ENCODE data around the gene SDC4. TPM values are rescaled to one million over a fixed set of nuclear protein-coding genes. Genes with fewer than 3 reads are reported as not detected.

The SDC4 gene
- total and polyA plus RNA-seq, 9 of the 15 experiments (the other 6 are each of a cell fraction or from before 2014, with no cell fraction given) = 2.1 to 10.7 (median 6.3) TPM

- TF ChIP-seq NCOR1 (IDR thresholded peaks at IDR 0.05) = no peak
- TF ChIP-seq ZNF224 (CRISPR knock-in tag; IDR thresholded peaks at IDR 0.05) = no peak
- peak; percentile 68; the same call in 1 of the 2 replicates for TF ChIP-seq RB1 (IDR thresholded peaks at IDR 0.05; ENCODE audit: low read depth)
- TF ChIP-seq RFX5 (IDR thresholded peaks at IDR 0.05; ENCODE audit: low read depth, low read length) = no peak
- no peak for TF ChIP-seq GABPB2 (CRISPR knock-in tag; conservative IDR thresholded peaks at IDR 0.05)
- TF ChIP-seq RCOR1 (IDR thresholded peaks at IDR 0.05; ENCODE audit: borderline replicate concordance in 1 of 2, low read depth in 2 of 2, low read length in 2 of 2) = no peak; a peak in 1 of 4 replicates
- peak; percentile 99 for TF ChIP-seq ATF7 (IDR thresholded peaks at IDR 0.05)
- no peak for TF ChIP-seq MAFF (IDR thresholded peaks at IDR 0.05; ENCODE audit: low read length)
- no peak for TF ChIP-seq OTX1 (CRISPR knock-in tag; IDR thresholded peaks at IDR 0.05)
- TF ChIP-seq DMBX1 (CRISPR knock-in tag; IDR thresholded peaks at IDR 0.05; ENCODE audit: borderline replicate concordance) = no peak
- TF ChIP-seq CREB3 (tag; conservative IDR thresholded peaks at IDR 0.05; ENCODE audit: low read depth) = no peak
- TF ChIP-seq ZNF324 (CRISPR knock-in tag; IDR thresholded peaks at IDR 0.05) = no peak
- TF ChIP-seq ETV6 (IDR thresholded peaks at IDR 0.05; ENCODE audit: borderline replicate concordance in 1 of 2, low read depth in 2 of 2, low read length in 1 of 2) = no peak
- no peak for TF ChIP-seq ETV6 (CRISPR knock-in tag; IDR thresholded peaks at IDR 0.05; ENCODE audit: borderline replicate concordance)
- peak; percentile 80 to 81 for TF ChIP-seq RAD21 (CRISPR knock-in tag; conservative IDR thresholded peaks at IDR 0.05 in 1 of 2, IDR thresholded peaks at IDR 0.05 in 1 of 2)
- no peak for TF ChIP-seq E2F3 (CRISPR knock-in tag; IDR thresholded peaks at IDR 0.05)
- no peak for TF ChIP-seq ZNF277 (CRISPR knock-in tag; IDR thresholded peaks at IDR 0.05; ENCODE audit: borderline replicate concordance)
- TF ChIP-seq NR4A1 (CRISPR knock-in tag; IDR thresholded peaks at IDR 0.05) = peak; percentile 17; the same call in 1 of the 2 replicates
- TF ChIP-seq NR4A1 (tag; IDR thresholded peaks at IDR 0.05) = no peak
- TF ChIP-seq CHCHD3 (CRISPR knock-in tag; IDR thresholded peaks at IDR 0.05) = no peak
- TF ChIP-seq BRD9 (IDR thresholded peaks at IDR 0.05; ENCODE audit: low read depth, partially characterized antibody) = peak; percentile 31
- TF ChIP-seq KDM1A (IDR thresholded peaks at IDR 0.05) = no peak
- 0 out of 4 replicates have a peak, but pooled peaks of 1 of the 2 experiments have one; percentile 53 for TF ChIP-seq UBTF (IDR thresholded peaks at IDR 0.05; ENCODE audit: borderline replicate concordance in 1 of 2, low read depth in 2 of 2, low read length in 2 of 2)
- no peak for TF ChIP-seq ADNP (tag; IDR thresholded peaks at IDR 0.05)
- TF ChIP-seq BRCA1 (IDR thresholded peaks at IDR 0.05) = no peak
- TF ChIP-seq BRCA1 (CRISPR knock-in tag; IDR thresholded peaks at IDR 0.05) = no peak
These were observed 14.8 kb upstream of the SDC4 start, which contains the start of gene SYS1 (continued) for GRCh38 chr20:45362804-45363610.

Measured in K562 (cell line).